Large intestine (tissue), 3 donors: ENCODE measurements around the gene PLEKHG3. TPM values are rescaled to one million over a fixed set of nuclear protein-coding genes. Genes with fewer than 3 reads are reported as not detected.

Experiments
- DNase-seq, 2 donors: peaks; one replicate each; pipeline versions ENCODE4 v3.0.0 to v3.0.0-alpha.2; 2013
- H3K27ac ChIP-seq: one replicate; pipeline ENCODE4 v1.5.1; 2013; ENCODE audit warnings: low read length
- H3K27me3 ChIP-seq: 2 replicates; pipeline ENCODE4 v1.6.1; 2013; ENCODE audit warnings: low read length; ENCODE audit not compliant: control insufficient read depth, insufficient read depth
- H3K36me3 ChIP-seq: 2 replicates; pipeline ENCODE4 v1.6.1; 2013; ENCODE audit warnings: low read length; ENCODE audit not compliant: control insufficient read depth, insufficient read depth
- H3K4me1 ChIP-seq: one replicate; pipeline ENCODE4 v1.6.1; 2013; ENCODE audit warnings: low read length; ENCODE audit not compliant: control insufficient read depth, insufficient read depth
- H3K4me3 ChIP-seq: one replicate; pipeline ENCODE4 v1.5.1; 2013; ENCODE audit warnings: low read length
- H3K9me3 ChIP-seq: one replicate; pipeline ENCODE4 v1.6.1; 2013; ENCODE audit warnings: mild to moderate bottlenecking, low read depth, low read length, moderate library complexity; ENCODE audit not compliant: control insufficient read depth
- WGBS: methylation state at CpG from one replicate; pipeline ENCODE4 v1.1.5; 2013; ENCODE audit warnings: low lambda C conversion rate; ENCODE audit not compliant: insufficient coverage; 5-methylcytosine and 5-hydroxymethylcytosine counted together
- polyA plus RNA-seq: library from polyadenylated mRNA; unstranded; fragments of 120-200 nt; gene quantifications from one replicate; pipeline ENCODE4 v1.2.1, GENCODE V29; 2013

The PLEKHG3 gene
- polyA plus RNA-seq, 1 donor, result 56.1 TPM

GRCh38 chr14:64756712-64757111, 52.5 kb downstream of the PLEKHG3 start:
- DNase-seq, result peak; percentile 71 to 84
- H3K27me3 ChIP-seq, result no peaks in the 10 kb centered on the region
- H3K4me1 ChIP-seq, result peaks cover 63% of the 10 kb centered on the region
- no CpG with 5 or more reads among the region's 5 CpGs for WGBS
- no peaks in the 10 kb centered on the region for H3K36me3 ChIP-seq
- peak overlapping the region; percentile 89 for H3K27ac ChIP-seq
- H3K9me3 ChIP-seq, result no peaks in the 10 kb centered on the region
- H3K4me3 ChIP-seq, result no peak overlapping the region

GRCh38 chr14:64757601-64758000, 53.4 kb downstream of the PLEKHG3 start:
- no peak overlapping the region for H3K4me3 ChIP-seq
- H3K27ac ChIP-seq, result peak overlapping the region; percentile 89
- peaks cover 71% of the 10 kb centered on the region for H3K4me1 ChIP-seq
- WGBS, result no CpG with 5 or more reads among the region's 3 CpGs
- no peaks in the 10 kb centered on the region for H3K9me3 ChIP-seq
- H3K27me3 ChIP-seq, result no peaks in the 10 kb centered on the region
- no peaks in the 10 kb centered on the region for H3K36me3 ChIP-seq
- no peak for DNase-seq

GRCh38 chr14:64758025-64758521, 53.8 kb downstream of the PLEKHG3 start:
- Histone ChIP-seq H3K4me1 (peaks cover 76% of the 10 kb centered on the region), H3K27me3 (no peaks in the 10 kb centered on the region), H3K36me3 (no peaks in the 10 kb centered on the region), H3K27ac (peak overlapping the region; percentile 89), H3K9me3 (no peaks in the 10 kb centered on the region), H3K4me3 (no peak overlapping the region)
- peak; percentile 72 to 89 for DNase-seq
- no CpG with 5 or more reads among the region's 3 CpGs for WGBS

GRCh38 chr14:64758691-64759554, 54.7 kb downstream of the PLEKHG3 start:
- H3K4me1 ChIP-seq, result peaks cover 82% of the 10 kb centered on the region
- DNase-seq, result peak; percentile 87 to 92
- H3K27me3 ChIP-seq, result no peaks in the 10 kb centered on the region
- no peaks in the 10 kb centered on the region for H3K36me3 ChIP-seq
- peak overlapping the region; percentile 89 for H3K27ac ChIP-seq
- no peaks in the 10 kb centered on the region for H3K9me3 ChIP-seq
- no peak overlapping the region for H3K4me3 ChIP-seq
- WGBS, result 33% methylated on average over 1 of the region's 7 CpGs

- peaks cover 88% of the 10 kb centered on the region for H3K4me1 ChIP-seq
- H3K27ac ChIP-seq, result peak overlapping the region; percentile 89
- H3K27me3 ChIP-seq, result no peaks in the 10 kb centered on the region
- no peaks in the 10 kb centered on the region for H3K36me3 ChIP-seq
- DNase-seq, result no peak
- no peak overlapping the region for H3K4me3 ChIP-seq
- WGBS, result 100% methylated on average over 1 of the region's 6 CpGs
- no peaks in the 10 kb centered on the region for H3K9me3 ChIP-seq
These were observed 55.3 kb downstream of the PLEKHG3 start for GRCh38 chr14:64759555-64759938.

GRCh38 chr14:64760146-64760755, 56.0 kb downstream of the PLEKHG3 start:
- WGBS, result no CpG with 5 or more reads among the region's 8 CpGs
- Histone ChIP-seq H3K27me3 (no peaks in the 10 kb centered on the region), H3K4me1 (peaks cover 87% of the 10 kb centered on the region), H3K27ac (no peak overlapping the region), H3K36me3 (no peaks in the 10 kb centered on the region), H3K9me3 (no peaks in the 10 kb centered on the region), H3K4me3 (no peak overlapping the region)
- peak in 1 of 2 donors; percentile 48 for DNase-seq

GRCh38 chr14:64760916-64761315, 56.7 kb downstream of the PLEKHG3 start:
- no CpG with 5 or more reads among the region's 5 CpGs for WGBS
- Histone ChIP-seq H3K27ac (no peak overlapping the region), H3K4me3 (no peak overlapping the region), H3K36me3 (no peaks in the 10 kb centered on the region), H3K4me1 (peaks cover 81% of the 10 kb centered on the region), H3K27me3 (no peaks in the 10 kb centered on the region), H3K9me3 (no peaks in the 10 kb centered on the region)
- no peak for DNase-seq

- WGBS, result no CpG with 5 or more reads among the region's 5 CpGs
These were observed 57.3 kb downstream of the PLEKHG3 start for GRCh38 chr14:64761441-64762043.

GRCh38 chr14:64762044-64763034, 58.1 kb downstream of the PLEKHG3 start:
- no CpG with 5 or more reads among the region's 19 CpGs for WGBS
- Histone ChIP-seq H3K36me3 (no peaks in the 10 kb centered on the region), H3K27ac (peak overlapping the region; percentile 62), H3K4me3 (no peak overlapping the region), H3K9me3 (no peaks in the 10 kb centered on the region), H3K4me1 (peaks cover 68% of the 10 kb centered on the region), H3K27me3 (no peaks in the 10 kb centered on the region)
- peak; percentile 95 for DNase-seq

More at GRCh38 chr14:64761441-64762043, 57.3 kb downstream of the PLEKHG3 start:
- Histone ChIP-seq H3K27ac (peak overlapping the region; percentile 62), H3K4me3 (no peak overlapping the region), H3K9me3 (no peaks in the 10 kb centered on the region), H3K36me3 (no peaks in the 10 kb centered on the region), H3K27me3 (no peaks in the 10 kb centered on the region), H3K4me1 (peaks cover 76% of the 10 kb centered on the region)
- no peak for DNase-seq
